NCI-H187 treated with DMSO at 0.1 percent for 48 hours (cell line): Measurements from ENCODE around the gene PTPRD.
"Not testable (repeated sequence)": the region's sequence is repeated elsewhere in the genome, so short reads cannot be mapped to it uniquely, and the experiment has no call there.

ENCODE experiments used
- DNase-seq: peaks from one replicate; lab custom pipeline; 2025; lab: John Stamatoyannopoulos, UW

The PTPRD gene

GRCh38 chr9:9963841-9964240 is 649.0 kb downstream of the PTPRD start:
- no peak for DNase-seq

GRCh38 chr9:9961934-9962333 is 650.9 kb downstream of the PTPRD start:
- no peak for DNase-seq

- no peak for DNase-seq
Measured at GRCh38 chr9:9961487-9961886, 651.3 kb downstream of the PTPRD start.

GRCh38 chr9:9951556-9952160 is 661.1 kb downstream of the PTPRD start:
- DNase-seq, result no peak

- no peak for DNase-seq
Measured at GRCh38 chr9:9950813-9951212, 662.0 kb downstream of the PTPRD start.

GRCh38 chr9:9949978-9950377 is 662.8 kb downstream of the PTPRD start:
- DNase-seq, result no peak

GRCh38 chr9:9949368-9949767 is 663.4 kb downstream of the PTPRD start:
- DNase-seq, result no peak

GRCh38 chr9:9945966-9946365 is 666.8 kb downstream of the PTPRD start:
- no peak for DNase-seq

- no peak for DNase-seq
Measured at GRCh38 chr9:9942764-9943424, 669.9 kb downstream of the PTPRD start.

- no peak for DNase-seq
Measured at GRCh38 chr9:9938432-9938831, 674.4 kb downstream of the PTPRD start.

- not testable (repeated sequence) for DNase-seq
Measured at GRCh38 chr9:9931464-9931863, 681.3 kb downstream of the PTPRD start.

GRCh38 chr9:9924376-9924775 is 688.4 kb downstream of the PTPRD start:
- DNase-seq, result no peak

GRCh38 chr9:9921805-9922204 is 691.0 kb downstream of the PTPRD start:
- DNase-seq, result no peak

GRCh38 chr9:9920425-9921060 is 692.3 kb downstream of the PTPRD start:
- DNase-seq, result no peak

- DNase-seq, result no peak
Measured at GRCh38 chr9:9919174-9919775, 693.5 kb downstream of the PTPRD start.

GRCh38 chr9:9917400-9917799 is 695.4 kb downstream of the PTPRD start:
- no peak for DNase-seq

GRCh38 chr9:9914174-9914573 is 698.6 kb downstream of the PTPRD start:
- no peak for DNase-seq

GRCh38 chr9:9913276-9913832 is 699.4 kb downstream of the PTPRD start:
- DNase-seq, result no peak

GRCh38 chr9:9912459-9912858 is 700.3 kb downstream of the PTPRD start:
- DNase-seq, result no peak

GRCh38 chr9:9905736-9906135 is 707.1 kb downstream of the PTPRD start:
- no peak for DNase-seq

- no peak for DNase-seq
Measured at GRCh38 chr9:9904041-9904440, 708.8 kb downstream of the PTPRD start.

- no peak for DNase-seq
Measured at GRCh38 chr9:9901624-9902023, 711.2 kb downstream of the PTPRD start.

- no peak for DNase-seq
Measured at GRCh38 chr9:9893837-9894236, 719.0 kb downstream of the PTPRD start.
